ENCODE data around the gene DYNC1LI1.

DYNC1LI1 gene

GRCh38 chr3:32557640-32558352 lies 12.9 kb downstream of the DYNC1LI1 start:
- no peak for TF ChIP-seq CTCF (IDR thresholded peaks at IDR 0.05; ENCODE audit: low read length, missing control alignments)
- no peak overlapping the region for H3K4me3 ChIP-seq (replicated peaks; ENCODE audit: low read depth, low read length)
- no peak for DNase-seq (ENCODE audit: low read depth)

GRCh38 chr3:32556332-32556731 lies 14.3 kb downstream of the DYNC1LI1 start:
- DNase-seq (ENCODE audit: low read depth): no peak
- no peak overlapping the region for H3K4me3 ChIP-seq (replicated peaks; ENCODE audit: low read depth, low read length)
- no peak for TF ChIP-seq CTCF (IDR thresholded peaks at IDR 0.05; ENCODE audit: low read length, missing control alignments)

- H3K4me3 ChIP-seq (replicated peaks; ENCODE audit: low read depth, low read length): no peak overlapping the region
- DNase-seq (ENCODE audit: low read depth): no peak
- no peak for TF ChIP-seq CTCF (IDR thresholded peaks at IDR 0.05; ENCODE audit: low read length, missing control alignments)
These were observed 16.7 kb downstream of the DYNC1LI1 start for GRCh38 chr3:32553973-32554372.

GRCh38 chr3:32553459-32553858 lies 17.2 kb downstream of the DYNC1LI1 start:
- no peak for DNase-seq (ENCODE audit: low read depth)
- H3K4me3 ChIP-seq (replicated peaks; ENCODE audit: low read depth, low read length): no peak overlapping the region
- TF ChIP-seq CTCF (IDR thresholded peaks at IDR 0.05; ENCODE audit: low read length, missing control alignments): no peak

GRCh38 chr3:32552013-32552412 lies 18.6 kb downstream of the DYNC1LI1 start:
- TF ChIP-seq CTCF (IDR thresholded peaks at IDR 0.05; ENCODE audit: low read length, missing control alignments): no peak
- no peak for DNase-seq (ENCODE audit: low read depth)
- no peak overlapping the region for H3K4me3 ChIP-seq (replicated peaks; ENCODE audit: low read depth, low read length)

- no peak for DNase-seq (ENCODE audit: low read depth)
- no peak overlapping the region for H3K4me3 ChIP-seq (replicated peaks; ENCODE audit: low read depth, low read length)
- no peak for TF ChIP-seq CTCF (IDR thresholded peaks at IDR 0.05; ENCODE audit: low read length, missing control alignments)
These were observed 19.2 kb downstream of the DYNC1LI1 start for GRCh38 chr3:32551496-32551895.

GRCh38 chr3:32551087-32551486 lies 19.6 kb downstream of the DYNC1LI1 start:
- H3K4me3 ChIP-seq (replicated peaks; ENCODE audit: low read depth, low read length): no peak overlapping the region
- DNase-seq (ENCODE audit: low read depth): no peak
- TF ChIP-seq CTCF (IDR thresholded peaks at IDR 0.05; ENCODE audit: low read length, missing control alignments): no peak

All from fibroblast of pulmonary artery (primary cell).